HFFc6 (cell line): ENCODE results near the gene UBE2E2. TPM values are rescaled to one million over a fixed set of nuclear protein-coding genes. Genes with fewer than 3 reads are reported as not detected.

Experiments
- DNase-seq: peaks from one replicate; pipeline ENCODE4 v3.0.0-alpha.2; 2018
- H3K27ac Mint-ChIP-seq: 2 replicates; pipeline ENCODE4 v1.8.0; 2020; ENCODE audit warnings: mild to moderate bottlenecking, mixed read lengths
- H3K27me3 Mint-ChIP-seq: 2 replicates; pipeline ENCODE4 v1.8.0; 2021; ENCODE audit warnings: mild to moderate bottlenecking, moderate library complexity, mixed read lengths; ENCODE audit not compliant: insufficient read depth
- H3K36me3 Mint-ChIP-seq: 2 replicates; pipeline ENCODE4 v1.8.0; 2021; ENCODE audit warnings: low read depth, mixed read lengths
- H3K4me1 Mint-ChIP-seq: 2 replicates; pipeline ENCODE4 v1.8.0; 2020; ENCODE audit warnings: low read depth, mixed read lengths
- H3K4me3 Mint-ChIP-seq: 2 replicates; pipeline ENCODE4 v1.8.0; 2020; ENCODE audit warnings: mild to moderate bottlenecking, moderate library complexity, mixed read lengths
- H3K9me3 Mint-ChIP-seq: 2 replicates; pipeline ENCODE4 v1.8.0; 2020; ENCODE audit warnings: mild to moderate bottlenecking, mixed read lengths
- total RNA-seq, 6 experiments: library from RNA; stranded (reverse); fragmentation: NEBNext Ultra II Directional; extraction: Animal tissue kit (Norgen Biotek cat#: 25700); gene quantifications; 2 replicates in 1 of 6; 3 replicates in 5 of 6; pipeline ENCODE4 v1.2.3, GENCODE V29; 2021
- TF ChIP-seq, protein P1 (sequence below): fragments of 200-600 bp; sonication (generic); IDR thresholded peaks from 2 replicates; pipeline ENCODE4 v1.5.0; 2021; ENCODE audit warnings: antibody characterized with exemption, mild to moderate bottlenecking

Gene UBE2E2
- total RNA-seq, 6 experiments from 2014 or later, result 38.2 to 53.0 (median 47.2) TPM

DNA sequence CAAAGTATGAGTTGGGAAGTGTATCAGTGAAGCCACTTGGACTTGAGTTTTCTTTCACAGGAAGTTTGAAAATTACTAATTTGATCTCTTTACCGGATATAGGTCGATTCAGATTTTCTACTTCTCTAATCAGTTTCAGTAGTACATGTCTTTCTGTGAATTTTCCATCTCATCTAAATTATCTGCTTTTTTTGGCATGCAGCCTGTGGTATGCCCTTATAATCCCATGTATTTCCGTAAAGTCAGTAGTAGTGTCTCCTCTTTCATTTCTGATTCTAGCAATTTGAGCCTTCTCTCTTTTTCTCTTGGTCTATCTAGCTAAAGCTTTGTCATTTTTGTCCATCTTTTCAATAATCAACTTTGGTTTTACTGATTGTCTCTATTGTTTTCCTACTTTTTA, 434.2 kb downstream of the UBE2E2 start:
- no peaks in the 10 kb centered on the region; the same call in 1 of the 2 replicates for H3K27me3 Mint-ChIP-seq
- TF ChIP-seq, protein P1, sequence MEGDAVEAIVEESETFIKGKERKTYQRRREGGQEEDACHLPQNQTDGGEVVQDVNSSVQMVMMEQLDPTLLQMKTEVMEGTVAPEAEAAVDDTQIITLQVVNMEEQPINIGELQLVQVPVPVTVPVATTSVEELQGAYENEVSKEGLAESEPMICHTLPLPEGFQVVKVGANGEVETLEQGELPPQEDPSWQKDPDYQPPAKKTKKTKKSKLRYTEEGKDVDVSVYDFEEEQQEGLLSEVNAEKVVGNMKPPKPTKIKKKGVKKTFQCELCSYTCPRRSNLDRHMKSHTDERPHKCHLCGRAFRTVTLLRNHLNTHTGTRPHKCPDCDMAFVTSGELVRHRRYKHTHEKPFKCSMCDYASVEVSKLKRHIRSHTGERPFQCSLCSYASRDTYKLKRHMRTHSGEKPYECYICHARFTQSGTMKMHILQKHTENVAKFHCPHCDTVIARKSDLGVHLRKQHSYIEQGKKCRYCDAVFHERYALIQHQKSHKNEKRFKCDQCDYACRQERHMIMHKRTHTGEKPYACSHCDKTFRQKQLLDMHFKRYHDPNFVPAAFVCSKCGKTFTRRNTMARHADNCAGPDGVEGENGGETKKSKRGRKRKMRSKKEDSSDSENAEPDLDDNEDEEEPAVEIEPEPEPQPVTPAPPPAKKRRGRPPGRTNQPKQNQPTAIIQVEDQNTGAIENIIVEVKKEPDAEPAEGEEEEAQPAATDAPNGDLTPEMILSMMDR, result no peak
- H3K36me3 Mint-ChIP-seq, result no peaks in the 10 kb centered on the region
- H3K9me3 Mint-ChIP-seq, result no peaks in the 10 kb centered on the region; the same call in 1 of the 2 replicates
- H3K4me3 Mint-ChIP-seq, result no peak overlapping the region
- no peak overlapping the region for H3K27ac Mint-ChIP-seq
- peaks cover 7% of the 10 kb centered on the region for H3K4me1 Mint-ChIP-seq
- DNase-seq, result no peak

DNA sequence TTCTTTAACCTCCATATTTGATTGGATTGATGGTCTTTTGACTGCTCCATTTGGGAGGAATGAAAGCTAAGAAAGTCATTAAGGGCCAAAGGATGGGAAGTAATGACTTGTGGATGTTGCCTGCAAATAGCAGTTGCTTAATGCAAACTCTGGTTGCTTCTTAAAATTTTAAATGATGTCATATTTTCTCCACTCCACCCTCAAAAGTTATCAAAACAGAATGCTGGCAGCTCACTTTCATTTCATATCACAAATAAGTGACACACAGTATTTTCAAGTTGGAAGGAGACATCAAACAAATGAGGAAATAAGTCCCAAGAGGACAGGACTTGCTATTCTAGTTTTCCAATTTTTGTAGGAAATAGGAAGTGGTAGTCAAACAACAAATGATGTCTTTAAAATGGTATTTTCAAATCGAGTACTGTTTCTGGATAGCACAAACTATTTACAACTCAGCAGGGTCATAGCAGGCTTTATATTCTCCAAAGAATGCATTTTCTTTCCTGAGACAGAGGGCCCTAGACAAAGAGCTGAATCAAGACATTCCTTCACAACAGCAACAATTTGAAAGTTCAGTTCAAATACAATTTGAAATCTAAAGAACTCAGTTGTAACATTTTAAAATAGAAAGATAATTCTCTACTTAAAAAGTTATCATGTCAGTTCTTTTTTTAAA, 437.5 kb downstream of the UBE2E2 start:
- Mint-ChIP-seq H3K27ac (no peak overlapping the region), H3K36me3 (no peaks in the 10 kb centered on the region), H3K27me3 (no peaks in the 10 kb centered on the region), H3K4me3 (no peak overlapping the region), H3K9me3 (no peaks in the 10 kb centered on the region; the same call in 1 of the 2 replicates), H3K4me1 (peaks cover 7% of the 10 kb centered on the region)
- DNase-seq, result no peak
- TF ChIP-seq, protein P1, result no peak
